CD4-positive, alpha-beta T cell treated with Interleukin-4 for 1 hour (primary cell): ENCODE measurements around the gene AP3D1.

Experiments
- DNase-seq, 2 donors: peaks; one replicate each; pipeline ENCODE4 v3.0.0-alpha.2; 2020 to 2022

AP3D1 gene

DNA sequence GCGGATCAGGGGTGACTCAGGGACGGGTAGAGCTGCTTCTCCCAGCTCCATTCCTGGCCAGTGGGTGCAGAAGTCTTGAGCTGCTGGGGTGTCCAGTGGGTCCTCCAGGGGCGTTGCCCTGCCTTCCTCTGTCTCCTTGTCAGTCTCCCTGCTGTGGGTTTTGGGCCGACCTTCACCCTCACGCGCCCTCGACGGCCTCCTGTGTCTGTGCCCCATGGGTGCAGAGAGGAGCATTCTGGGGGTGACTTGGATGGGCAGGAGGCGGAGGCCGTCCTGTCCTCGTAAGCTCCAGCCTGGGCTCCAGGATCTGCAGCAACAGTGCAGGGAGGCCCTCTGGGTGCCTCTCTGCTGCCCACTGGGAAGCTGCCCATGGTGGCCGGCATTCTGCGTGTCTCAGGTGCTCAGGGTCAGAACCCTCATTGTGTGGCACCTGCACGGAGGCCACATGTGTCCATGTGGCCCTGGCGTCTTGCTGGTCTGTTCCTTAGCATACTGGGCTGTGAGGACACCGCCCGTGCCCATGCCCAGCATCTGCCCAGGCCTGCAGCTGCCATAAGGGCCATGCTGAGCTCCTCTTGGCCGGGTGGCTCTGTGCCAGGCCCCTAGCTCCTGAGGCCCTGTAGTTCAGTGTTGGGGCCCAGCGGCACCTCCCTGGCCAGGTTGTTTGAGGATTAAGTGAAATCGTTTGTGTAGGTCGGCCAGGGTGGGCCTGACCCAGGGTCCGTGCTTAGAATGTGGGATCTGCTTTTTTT is 29.7 kb upstream of the AP3D1 start:
- DNase-seq, result no peak

DNA sequence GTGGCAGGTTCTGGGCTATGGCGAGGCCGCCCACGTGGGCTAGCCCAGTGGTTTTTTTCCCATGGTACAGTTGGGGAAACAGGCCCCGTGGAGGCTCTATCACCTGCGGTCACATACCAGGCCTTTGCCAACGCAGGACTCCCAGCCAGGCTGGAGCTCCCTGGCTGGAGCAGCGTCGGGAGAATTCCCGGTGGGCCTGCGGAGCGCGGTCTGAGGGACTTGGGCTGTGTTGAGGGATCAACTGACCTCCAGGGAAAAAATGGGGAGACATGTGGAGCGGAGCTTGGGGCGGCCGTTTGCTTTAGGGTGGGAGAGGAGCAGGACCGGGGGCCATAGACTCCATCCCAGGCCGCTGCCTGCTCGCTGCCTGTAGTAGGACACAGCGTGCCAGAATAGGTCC is 28.7 kb upstream of the AP3D1 start:
- DNase-seq, result no peak

DNA sequence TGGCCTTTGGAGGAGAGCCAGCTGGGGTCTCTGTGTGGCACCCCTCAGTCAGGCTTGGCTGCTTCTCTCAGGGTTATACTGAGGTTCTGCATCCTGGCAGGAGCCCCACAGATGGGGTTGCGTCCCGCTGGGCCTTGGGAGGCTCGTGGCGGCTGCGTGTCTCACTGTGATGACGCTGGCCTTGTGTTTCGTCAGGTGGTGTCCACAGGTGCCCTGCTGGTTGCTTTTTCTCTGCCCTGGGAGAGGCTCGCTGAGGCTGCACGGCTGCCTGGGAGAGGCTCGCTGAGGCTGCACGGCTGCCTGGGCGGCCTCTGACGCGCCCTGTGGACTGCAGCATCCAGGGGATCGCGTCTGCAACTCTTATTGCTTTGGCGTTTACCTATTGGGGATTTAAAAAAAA is 27.7 kb upstream of the AP3D1 start:
- no peak for DNase-seq

DNA sequence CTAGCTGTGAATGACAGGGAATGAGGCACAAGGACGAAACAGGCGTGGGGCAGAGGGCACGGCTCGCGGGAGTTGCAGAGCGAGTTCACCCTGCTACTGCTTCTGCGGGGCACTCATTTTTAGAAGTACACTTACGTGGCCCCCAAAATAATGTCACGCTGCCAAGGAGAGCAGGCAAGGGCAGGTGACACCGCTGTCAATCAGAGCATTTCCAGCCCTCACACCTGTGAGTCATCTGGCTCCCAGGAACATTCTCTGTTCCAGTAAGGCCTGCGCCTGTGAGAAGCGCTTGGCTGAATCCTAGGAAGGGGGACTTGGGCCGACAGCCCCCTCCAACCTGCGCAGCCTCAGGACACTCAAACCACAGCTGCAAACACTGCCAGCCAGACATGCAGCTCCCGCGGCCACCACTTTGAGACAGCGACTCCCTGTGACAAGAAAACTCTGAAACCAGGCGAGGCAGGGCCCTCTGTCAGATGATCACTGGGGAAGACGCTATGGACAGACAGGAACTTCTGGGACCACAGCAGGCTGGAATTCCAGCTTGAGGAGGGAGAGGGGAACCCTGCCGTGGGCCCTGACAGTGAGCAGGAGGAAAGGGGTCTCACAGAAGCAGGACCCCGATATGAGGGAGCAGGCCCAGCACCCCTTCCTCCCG is 25.1 kb upstream of the AP3D1 start:
- no peak for DNase-seq

GRCh38 chr19:2175742-2176141 is 24.4 kb upstream of the AP3D1 start:
- no peak for DNase-seq

- no peak for DNase-seq
Measured at GRCh38 chr19:2173767-2174577, 22.6 kb upstream of the AP3D1 start.

DNA sequence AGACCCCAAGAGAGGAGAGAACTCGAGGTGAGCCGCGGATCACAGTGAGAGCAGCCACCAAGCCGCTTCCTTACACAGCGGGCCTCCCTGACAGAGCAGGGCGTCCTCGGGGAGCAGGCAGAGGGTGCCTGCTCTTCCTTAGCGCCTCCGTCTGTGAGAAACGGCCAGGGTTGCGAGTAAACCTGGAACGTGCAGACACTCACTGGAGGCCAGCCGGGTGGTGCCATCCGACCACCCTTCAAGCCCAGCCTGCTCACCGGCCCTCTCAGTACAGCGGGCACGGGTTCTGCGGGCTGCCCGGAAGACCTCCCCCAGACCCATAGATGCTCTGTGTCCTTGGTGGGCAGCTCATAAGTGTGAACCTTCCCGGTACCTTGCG is 22.0 kb upstream of the AP3D1 start:
- no peak for DNase-seq

DNA sequence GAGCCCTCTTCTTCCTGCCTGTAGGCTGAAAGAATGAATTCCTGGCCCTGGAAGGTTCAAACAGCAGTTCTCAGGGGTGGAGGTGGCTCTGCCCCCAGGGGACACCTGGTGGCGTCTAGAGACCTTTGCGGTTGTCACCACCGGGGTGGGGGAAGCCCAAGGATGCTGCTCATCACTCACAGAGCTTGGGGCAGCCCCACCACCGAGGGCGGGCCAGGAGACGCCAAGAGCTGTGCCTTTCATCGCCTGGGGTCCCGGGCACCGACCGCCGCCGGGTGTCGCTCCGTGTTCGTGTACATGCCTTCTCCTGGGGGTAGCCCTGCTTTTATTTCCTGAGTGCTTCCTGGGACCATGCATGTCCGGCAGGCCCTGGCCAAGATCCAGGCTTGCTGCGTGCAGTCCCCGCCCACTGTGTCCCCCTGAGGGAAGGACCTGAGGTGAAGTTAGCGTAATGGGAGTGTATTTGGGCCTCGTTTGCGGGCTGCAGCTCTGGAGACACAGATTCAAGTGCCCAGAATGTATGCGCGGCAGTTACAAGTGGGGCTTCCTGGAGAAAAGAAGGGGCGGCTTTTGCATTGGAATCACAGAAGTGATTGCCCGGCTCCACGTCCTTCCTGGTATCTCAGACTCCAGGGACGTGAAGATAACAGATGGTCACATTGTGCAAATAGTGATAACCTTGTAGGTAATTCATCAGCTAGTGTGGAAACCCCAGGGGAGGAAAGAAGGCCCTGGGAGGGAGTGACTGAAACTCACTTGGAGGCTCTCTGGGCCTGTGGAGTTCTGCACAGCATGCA is 20.2 kb upstream of the AP3D1 start:
- DNase-seq, result peak; percentile 83

DNA sequence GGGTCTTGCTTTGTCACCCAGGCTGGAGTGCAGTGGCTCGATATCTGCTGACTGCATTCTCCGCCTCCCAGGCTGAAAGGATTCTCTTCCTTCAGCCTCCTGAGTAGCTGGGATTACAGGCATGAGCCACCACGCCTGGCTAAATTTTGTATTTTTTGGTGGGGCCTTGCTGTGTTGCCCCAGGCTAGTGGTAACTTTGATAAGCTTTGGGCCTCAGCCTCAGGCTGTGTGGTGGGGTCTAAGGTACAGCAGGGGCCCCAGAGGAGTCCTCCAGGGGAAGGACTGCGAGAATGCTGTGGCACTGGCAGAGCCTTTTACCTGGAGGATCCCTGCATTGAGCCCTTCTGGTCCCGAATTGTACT is 19.6 kb upstream of the AP3D1 start:
- DNase-seq, result no peak

DNA sequence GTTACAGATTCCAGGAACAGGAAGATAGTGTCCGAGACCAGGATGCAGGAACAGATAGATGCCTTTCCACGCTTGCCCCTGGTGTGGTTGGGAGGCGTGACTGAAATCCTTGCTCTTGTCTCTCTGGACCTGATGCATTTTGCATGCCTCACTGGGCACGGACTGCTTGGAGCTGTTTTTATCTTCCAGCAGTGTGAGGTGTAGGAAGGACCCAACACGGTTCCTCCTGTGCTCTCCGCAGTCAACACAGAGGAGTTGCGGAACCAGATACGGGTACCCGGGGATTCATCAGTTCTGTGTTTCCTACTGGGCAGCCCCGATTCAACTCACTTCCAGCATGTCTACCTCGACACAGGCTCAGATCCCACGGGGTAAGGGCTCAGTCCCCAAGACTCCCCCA is 18.9 kb upstream of the AP3D1 start:
- DNase-seq, result no peak

DNA sequence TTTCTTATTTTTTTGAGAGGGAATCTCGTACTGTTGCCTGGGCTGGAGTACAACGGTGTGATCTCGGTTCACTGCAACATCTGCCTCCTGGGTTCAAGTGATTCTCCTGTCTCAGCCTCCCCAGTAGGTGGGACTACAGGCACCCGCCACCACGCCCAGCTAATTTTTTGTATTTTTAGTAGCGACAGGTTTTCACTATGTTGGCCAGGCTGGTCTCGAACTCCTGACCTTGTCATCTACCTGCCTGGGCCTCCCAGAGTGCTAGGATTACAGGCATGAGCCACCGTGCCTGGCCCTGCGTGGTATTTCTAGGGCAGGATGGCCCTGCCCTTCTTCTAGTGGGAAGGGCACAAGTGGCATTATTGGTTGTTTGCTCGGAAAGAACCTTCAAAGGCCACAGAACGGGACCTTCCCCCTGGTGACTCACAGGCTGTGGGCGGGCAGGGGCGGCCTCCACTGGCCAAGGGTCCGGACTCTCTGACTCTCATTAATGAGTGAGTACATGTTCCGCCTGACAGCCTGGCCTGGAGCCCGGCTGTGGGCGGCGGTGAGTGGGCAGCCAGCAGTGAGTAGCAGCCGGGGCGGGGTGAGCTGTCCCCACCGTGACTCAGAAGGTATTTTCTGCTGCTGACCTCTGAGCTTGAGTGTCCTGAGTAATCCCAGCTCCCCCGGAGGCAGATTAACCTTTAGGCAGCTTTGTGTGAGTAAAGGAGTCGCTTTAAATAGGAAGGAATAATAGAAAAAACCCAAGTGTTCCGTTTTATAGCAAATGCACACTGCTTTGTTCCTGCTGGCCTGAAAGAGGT is 17.5 kb upstream of the AP3D1 start:
- peak; percentile 71 to 91 for DNase-seq

GRCh38 chr19:2167896-2168618 is 16.7 kb upstream of the AP3D1 start:
- peak; percentile 57 to 86 for DNase-seq

DNA sequence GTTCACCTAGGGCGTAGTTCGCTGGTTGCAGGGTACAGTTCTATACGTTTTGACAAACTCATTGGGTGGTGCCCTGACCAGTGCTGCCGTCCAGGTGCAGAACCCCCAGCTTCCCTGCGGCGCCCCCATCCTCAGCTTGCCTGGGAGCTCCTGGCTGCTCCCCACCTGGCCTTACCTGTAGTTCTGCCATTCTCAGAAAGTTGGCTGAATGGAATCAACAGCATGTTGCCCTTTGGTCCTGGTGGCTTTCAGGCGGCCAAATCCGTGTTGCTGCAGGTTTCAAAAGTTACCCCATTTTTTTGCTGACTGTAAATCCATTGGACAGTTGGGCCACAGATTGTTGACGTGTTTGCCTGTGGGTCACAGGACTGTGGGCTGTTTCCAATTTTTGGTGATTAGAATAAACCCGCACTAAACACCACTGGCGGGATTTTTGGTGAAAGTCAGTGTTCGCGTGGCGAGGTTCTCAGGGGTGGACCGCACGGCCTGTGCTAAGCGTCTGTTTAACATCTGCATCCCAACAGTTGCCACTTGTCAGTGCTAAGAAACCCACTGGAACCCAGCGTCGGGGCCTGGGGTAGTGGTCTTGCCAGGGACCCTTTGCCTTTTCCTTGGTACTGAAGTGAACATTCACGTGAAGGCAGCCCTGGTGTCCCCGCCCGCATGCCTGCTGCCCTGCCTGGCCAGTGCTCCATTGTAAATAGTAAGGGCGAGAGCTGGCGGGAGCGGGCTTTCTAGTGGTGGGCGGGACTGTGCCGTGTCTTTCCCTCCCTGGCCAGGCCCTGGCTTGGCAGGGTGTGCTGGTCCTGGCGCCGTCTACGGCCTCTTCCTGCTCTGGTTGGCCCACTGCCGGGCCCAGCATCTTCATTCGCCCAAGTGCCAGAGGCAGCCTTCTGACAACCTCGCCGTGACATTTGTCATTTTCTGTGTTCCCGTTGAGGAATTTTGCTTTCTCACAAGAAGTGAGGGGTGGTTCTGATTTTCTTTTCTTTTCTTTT is 15.7 kb upstream of the AP3D1 start:
- no peak for DNase-seq

DNA sequence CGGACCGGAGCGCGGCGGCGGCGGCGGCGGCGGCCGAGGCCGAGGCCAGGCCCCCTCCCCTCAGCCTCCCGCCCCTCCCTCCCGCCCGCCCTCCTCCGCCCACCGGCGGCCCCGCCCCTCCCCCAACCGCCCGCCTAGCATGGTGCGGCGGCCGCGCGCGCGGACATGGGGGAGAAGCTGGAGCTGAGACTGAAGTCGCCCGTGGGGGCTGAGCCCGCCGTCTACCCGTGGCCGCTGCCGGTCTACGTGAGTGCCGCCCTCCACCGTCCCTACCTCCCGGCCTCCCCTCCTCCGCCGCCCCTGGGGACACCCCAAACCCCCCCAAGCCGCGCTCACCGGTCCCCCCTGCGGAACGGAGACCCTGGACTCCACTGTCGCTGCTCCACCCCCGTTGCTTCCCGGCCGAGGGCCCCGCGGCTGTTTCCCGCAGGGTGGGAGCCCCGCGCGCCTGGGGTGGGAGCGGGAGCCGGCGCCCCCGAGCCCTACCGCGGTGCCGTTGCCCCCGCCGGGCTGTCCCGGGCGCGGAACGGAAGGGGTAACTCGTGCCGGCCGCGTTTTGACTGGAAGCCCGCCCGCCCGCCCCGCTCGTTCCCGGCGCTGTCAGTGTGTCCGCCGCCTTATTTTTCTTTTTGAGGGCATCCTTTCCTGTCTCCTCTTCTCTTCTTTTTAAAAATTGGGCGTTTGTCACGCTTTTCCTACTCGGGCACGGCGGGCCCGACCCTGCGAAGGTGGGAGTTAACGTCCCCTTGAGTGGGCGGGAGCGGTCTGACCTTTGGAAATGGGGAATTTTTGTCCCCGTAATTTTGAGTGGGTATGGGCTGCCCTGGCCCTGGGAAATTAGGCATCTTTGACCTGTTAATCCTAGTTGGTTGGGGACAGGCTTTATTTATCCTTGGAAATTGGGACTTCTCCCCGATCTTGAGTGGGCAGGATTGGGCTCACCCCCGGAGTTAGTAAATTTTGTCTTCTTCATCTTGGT is 12.9 kb upstream of the AP3D1 start:
- DNase-seq, result no peak

- DNase-seq, result no peak
Measured at GRCh38 chr19:2160379-2160778, 9.0 kb upstream of the AP3D1 start.

DNA sequence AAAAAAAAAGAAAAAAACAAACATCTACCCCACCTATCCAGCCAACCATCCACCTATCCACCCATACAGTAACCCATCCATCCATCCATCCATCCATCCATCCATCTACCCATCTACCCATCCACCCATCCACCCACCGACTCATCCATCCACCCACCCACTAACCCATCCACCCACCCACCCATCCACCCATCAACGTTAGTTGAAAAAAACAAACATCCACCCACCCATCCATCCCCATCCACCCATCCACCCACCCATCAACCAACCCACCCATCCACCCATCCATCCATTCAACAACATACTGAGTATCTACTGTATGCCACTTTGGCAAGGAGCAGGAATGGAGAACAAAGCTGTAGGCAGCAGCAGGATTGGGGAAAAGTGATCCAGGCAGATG is 6.1 kb upstream of the AP3D1 start:
- no peak for DNase-seq

GRCh38 chr19:2154587-2155075 is 3.3 kb upstream of the AP3D1 start:
- no peak for DNase-seq

DNA sequence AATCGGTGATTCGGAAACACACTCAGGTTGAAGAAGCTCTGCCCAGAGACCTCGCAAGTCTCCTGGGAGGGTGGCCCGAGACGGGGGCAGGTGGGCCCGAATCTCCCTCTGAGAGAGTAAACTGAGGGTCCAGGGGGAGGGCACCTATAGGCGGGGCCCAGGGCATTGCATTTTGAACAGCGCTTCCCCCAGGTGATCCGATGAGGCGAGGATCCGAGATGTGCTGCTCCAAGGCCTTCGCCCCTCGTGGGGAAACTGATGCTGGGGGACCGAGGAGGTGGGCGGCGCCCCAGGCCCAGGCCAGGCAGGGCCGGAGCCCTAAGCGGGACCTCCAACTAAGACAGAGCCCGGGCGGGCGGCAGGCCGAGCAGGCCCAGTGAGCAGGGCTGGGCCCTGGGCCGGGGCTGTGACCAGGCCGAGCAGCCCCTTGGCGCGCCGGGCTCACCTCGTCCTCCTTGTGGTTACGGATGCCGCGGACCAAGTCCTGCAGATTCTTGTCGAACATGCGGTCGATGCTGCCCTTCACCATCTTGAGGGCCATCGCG is 500 bp downstream of the AP3D1 start:
- DNase-seq, result no peak
